ENCODE measurements around the gene MRPL23. TPM values are rescaled to one million over a fixed set of nuclear protein-coding genes. Genes with fewer than 3 reads are reported as not detected.

MRPL23 gene
- total and polyA plus RNA-seq, 4 donors = 33.0 to 83.9 (median 67.6) TPM

DNA sequence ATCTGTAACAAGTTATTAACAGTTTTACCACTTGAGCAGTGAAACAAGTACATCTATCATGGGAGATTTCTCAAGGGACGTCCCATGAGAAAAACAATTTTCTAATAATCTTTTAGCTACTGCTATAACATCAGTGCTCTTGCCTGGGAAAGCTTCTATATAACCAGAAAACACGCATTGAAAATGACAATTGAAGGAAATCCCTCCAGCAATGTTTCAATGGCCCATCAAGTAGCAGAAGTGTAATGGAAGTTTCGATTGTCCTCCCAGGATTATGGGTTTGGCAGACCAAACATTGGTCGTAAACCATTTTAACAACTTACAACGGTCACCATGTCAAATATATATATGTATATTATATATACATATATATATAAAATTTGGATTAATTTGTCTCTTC, 47.4 kb upstream of the MRPL23 start:
- H3K9ac ChIP-seq (ENCODE audit: low read depth in 1 of 2, low read length in 2 of 2) = no peak overlapping the region
- no peaks in the 10 kb centered on the region for H3K27me3 ChIP-seq (ENCODE audit: control insufficient read depth in 4 of 4, insufficient read depth in 4 of 4, low read length in 3 of 4)
- WGBS = 93% methylated on average over 5 of the region's 5 CpGs

DNA sequence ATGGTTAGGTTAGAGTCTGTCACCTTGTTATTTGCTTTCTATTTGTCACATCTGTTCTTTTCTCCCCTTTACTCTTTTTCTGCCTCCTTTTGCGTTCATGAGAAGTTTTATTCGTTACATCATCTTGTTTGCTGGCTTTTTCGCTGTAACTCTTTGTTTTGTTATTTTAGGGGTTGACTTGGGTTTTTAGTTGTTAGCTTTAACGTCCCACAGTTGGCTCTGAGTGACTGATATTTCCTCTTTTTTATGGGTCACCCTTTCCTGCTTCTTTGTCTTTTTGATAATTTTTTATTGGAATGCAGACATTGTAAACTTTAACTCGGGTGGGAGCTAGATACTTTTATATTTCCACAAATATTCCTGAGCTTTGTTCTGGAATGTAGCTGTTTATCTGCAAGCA, 41.0 kb upstream of the MRPL23 start:
- H3K36me3 ChIP-seq (ENCODE audit: control insufficient read depth in 4 of 4, insufficient read depth in 3 of 4, low read depth in 1 of 4, low read length in 3 of 4) = no peaks in the 10 kb centered on the region
- no peaks in the 10 kb centered on the region for H3K27me3 ChIP-seq (ENCODE audit: control insufficient read depth in 4 of 4, insufficient read depth in 4 of 4, low read length in 3 of 4)
- TF ChIP-seq RXRA (IDR thresholded peaks at IDR 0.05) (no peak), SP1 (IDR thresholded peaks at IDR 0.05) (no peak), HNF4G (IDR thresholded peaks at IDR 0.05) (no peak), GABPA (IDR thresholded peaks at IDR 0.05 in 1 of 2, conservative IDR thresholded peaks at IDR 0.05 in 1 of 2) (no peak), FOXA1 (IDR thresholded peaks at IDR 0.05) (no peak), RAD21 (IDR thresholded peaks at IDR 0.05) (no peak), YY1 (IDR thresholded peaks at IDR 0.05) (no peak), EGR1 (IDR thresholded peaks at IDR 0.05; ENCODE audit: low read depth in 2 of 2) (no peak), TAF1 (conservative IDR thresholded peaks at IDR 0.05) (no peak), FOXA2 (IDR thresholded peaks at IDR 0.05) (no peak), JUND (IDR thresholded peaks at IDR 0.05) (no peak), HNF4A (conservative IDR thresholded peaks at IDR 0.05) (no peak), NR2F2 (IDR thresholded peaks at IDR 0.05) (no peak)
- TF ChIP-seq, protein P1, sequence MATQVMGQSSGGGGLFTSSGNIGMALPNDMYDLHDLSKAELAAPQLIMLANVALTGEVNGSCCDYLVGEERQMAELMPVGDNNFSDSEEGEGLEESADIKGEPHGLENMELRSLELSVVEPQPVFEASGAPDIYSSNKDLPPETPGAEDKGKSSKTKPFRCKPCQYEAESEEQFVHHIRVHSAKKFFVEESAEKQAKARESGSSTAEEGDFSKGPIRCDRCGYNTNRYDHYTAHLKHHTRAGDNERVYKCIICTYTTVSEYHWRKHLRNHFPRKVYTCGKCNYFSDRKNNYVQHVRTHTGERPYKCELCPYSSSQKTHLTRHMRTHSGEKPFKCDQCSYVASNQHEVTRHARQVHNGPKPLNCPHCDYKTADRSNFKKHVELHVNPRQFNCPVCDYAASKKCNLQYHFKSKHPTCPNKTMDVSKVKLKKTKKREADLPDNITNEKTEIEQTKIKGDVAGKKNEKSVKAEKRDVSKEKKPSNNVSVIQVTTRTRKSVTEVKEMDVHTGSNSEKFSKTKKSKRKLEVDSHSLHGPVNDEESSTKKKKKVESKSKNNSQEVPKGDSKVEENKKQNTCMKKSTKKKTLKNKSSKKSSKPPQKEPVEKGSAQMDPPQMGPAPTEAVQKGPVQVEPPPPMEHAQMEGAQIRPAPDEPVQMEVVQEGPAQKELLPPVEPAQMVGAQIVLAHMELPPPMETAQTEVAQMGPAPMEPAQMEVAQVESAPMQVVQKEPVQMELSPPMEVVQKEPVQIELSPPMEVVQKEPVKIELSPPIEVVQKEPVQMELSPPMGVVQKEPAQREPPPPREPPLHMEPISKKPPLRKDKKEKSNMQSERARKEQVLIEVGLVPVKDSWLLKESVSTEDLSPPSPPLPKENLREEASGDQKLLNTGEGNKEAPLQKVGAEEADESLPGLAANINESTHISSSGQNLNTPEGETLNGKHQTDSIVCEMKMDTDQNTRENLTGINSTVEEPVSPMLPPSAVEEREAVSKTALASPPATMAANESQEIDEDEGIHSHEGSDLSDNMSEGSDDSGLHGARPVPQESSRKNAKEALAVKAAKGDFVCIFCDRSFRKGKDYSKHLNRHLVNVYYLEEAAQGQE (IDR thresholded peaks at IDR 0.05) = no peak
- TF ChIP-seq, protein P2, sequence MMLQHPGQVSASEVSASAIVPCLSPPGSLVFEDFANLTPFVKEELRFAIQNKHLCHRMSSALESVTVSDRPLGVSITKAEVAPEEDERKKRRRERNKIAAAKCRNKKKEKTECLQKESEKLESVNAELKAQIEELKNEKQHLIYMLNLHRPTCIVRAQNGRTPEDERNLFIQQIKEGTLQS (IDR thresholded peaks at IDR 0.05) = no peak
- TF ChIP-seq, protein P3, sequence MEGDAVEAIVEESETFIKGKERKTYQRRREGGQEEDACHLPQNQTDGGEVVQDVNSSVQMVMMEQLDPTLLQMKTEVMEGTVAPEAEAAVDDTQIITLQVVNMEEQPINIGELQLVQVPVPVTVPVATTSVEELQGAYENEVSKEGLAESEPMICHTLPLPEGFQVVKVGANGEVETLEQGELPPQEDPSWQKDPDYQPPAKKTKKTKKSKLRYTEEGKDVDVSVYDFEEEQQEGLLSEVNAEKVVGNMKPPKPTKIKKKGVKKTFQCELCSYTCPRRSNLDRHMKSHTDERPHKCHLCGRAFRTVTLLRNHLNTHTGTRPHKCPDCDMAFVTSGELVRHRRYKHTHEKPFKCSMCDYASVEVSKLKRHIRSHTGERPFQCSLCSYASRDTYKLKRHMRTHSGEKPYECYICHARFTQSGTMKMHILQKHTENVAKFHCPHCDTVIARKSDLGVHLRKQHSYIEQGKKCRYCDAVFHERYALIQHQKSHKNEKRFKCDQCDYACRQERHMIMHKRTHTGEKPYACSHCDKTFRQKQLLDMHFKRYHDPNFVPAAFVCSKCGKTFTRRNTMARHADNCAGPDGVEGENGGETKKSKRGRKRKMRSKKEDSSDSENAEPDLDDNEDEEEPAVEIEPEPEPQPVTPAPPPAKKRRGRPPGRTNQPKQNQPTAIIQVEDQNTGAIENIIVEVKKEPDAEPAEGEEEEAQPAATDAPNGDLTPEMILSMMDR (IDR thresholded peaks at IDR 0.05; ENCODE audit: low read depth, low read length, missing input control) = no peak
- TF ChIP-seq, protein P4, sequence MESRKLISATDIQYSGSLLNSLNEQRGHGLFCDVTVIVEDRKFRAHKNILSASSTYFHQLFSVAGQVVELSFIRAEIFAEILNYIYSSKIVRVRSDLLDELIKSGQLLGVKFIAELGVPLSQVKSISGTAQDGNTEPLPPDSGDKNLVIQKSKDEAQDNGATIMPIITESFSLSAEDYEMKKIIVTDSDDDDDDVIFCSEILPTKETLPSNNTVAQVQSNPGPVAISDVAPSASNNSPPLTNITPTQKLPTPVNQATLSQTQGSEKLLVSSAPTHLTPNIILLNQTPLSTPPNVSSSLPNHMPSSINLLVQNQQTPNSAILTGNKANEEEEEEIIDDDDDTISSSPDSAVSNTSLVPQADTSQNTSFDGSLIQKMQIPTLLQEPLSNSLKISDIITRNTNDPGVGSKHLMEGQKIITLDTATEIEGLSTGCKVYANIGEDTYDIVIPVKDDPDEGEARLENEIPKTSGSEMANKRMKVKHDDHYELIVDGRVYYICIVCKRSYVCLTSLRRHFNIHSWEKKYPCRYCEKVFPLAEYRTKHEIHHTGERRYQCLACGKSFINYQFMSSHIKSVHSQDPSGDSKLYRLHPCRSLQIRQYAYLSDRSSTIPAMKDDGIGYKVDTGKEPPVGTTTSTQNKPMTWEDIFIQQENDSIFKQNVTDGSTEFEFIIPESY (IDR thresholded peaks at IDR 0.05) = no peak
- TF ChIP-seq, protein P5, sequence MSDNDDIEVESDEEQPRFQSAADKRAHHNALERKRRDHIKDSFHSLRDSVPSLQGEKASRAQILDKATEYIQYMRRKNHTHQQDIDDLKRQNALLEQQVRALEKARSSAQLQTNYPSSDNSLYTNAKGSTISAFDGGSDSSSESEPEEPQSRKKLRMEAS (IDR thresholded peaks at IDR 0.05) = no peak
- peaks cover 0 to 2% (median 1%) of the 10 kb centered on the region in 4 donors for H3K4me1 ChIP-seq (ENCODE audit: control insufficient read depth in 4 of 4, insufficient read depth in 4 of 4, low read length in 3 of 4)
- WGBS = 60% methylated on average over 5 of the region's 5 CpGs
- no peak for DNase-seq (ENCODE audit: low spot score)
- no peak overlapping the region for H3K9ac ChIP-seq (ENCODE audit: low read depth in 1 of 2, low read length in 2 of 2)
- H3K9me3 ChIP-seq (ENCODE audit: control insufficient read depth in 4 of 4, low read length in 3 of 4) = no peaks in the 10 kb centered on the region
- no peak overlapping the region for H3K4me3 ChIP-seq (ENCODE audit: low read depth in 1 of 3, low read length in 3 of 3)
- H3K27ac ChIP-seq (ENCODE audit: low read depth in 1 of 2, low read length in 2 of 2) = no peak overlapping the region

More for the DNA sequence above, 47.4 kb upstream of the MRPL23 start:
- peaks cover 0 to 11% (median 6%) of the 10 kb centered on the region in 4 donors for H3K4me1 ChIP-seq (ENCODE audit: control insufficient read depth in 4 of 4, insufficient read depth in 4 of 4, low read length in 3 of 4)
- no peaks in the 10 kb centered on the region for H3K9me3 ChIP-seq (ENCODE audit: control insufficient read depth in 4 of 4, low read length in 3 of 4)
- H3K27ac ChIP-seq (ENCODE audit: low read depth in 1 of 2, low read length in 2 of 2) = no peak overlapping the region
- DNase-seq (ENCODE audit: low spot score) = no peak
- no peak overlapping the region for H3K4me3 ChIP-seq (ENCODE audit: low read depth in 1 of 3, low read length in 3 of 3)
- TF ChIP-seq FOXA2 (IDR thresholded peaks at IDR 0.05) = no peak
- TF ChIP-seq NR2F2 (IDR thresholded peaks at IDR 0.05) = no peak
- no peak for TF ChIP-seq JUND (IDR thresholded peaks at IDR 0.05)
- TF ChIP-seq EGR1 (IDR thresholded peaks at IDR 0.05; ENCODE audit: low read depth in 2 of 2) = no peak
- no peak for TF ChIP-seq RAD21 (IDR thresholded peaks at IDR 0.05)
- TF ChIP-seq, protein P2 (IDR thresholded peaks at IDR 0.05) = no peak
- TF ChIP-seq, protein P3 (IDR thresholded peaks at IDR 0.05; ENCODE audit: low read depth, low read length, missing input control) = no peak
- TF ChIP-seq SP1 (IDR thresholded peaks at IDR 0.05) = no peak
- H3K36me3 ChIP-seq (ENCODE audit: control insufficient read depth in 4 of 4, insufficient read depth in 3 of 4, low read depth in 1 of 4, low read length in 3 of 4) = no peaks in the 10 kb centered on the region

All from liver (tissue), 9 donors.